GM21390 (cell line): Measurements from ENCODE around the gene COQ10A.

Experiments used
- ATAC-seq: cut with Tn5 transposase; IDR thresholded peaks from one replicate; pipeline ENCODE4 v1.9.1; 2021; ENCODE audit not compliant: unreplicated experiment

Gene COQ10A

DNA sequence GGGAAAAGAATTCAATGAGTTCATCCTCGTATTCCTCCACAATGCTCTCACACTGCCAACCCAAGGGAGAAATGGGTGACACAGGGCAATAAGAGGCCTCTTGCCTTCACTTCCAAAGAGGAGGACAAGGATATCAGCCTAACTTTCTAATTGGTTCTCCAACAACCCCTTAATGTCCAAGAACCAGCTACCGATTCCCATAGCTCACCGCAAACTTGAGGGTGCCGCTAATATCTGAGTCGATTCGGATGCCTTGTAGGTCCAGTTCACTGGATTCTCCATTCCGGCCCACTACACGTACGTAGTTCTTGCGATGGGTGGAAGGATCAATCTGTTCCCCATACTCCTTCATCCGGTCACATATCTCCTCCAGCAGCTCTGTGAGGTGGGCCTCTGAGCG is 44.3 kb downstream of the COQ10A start:
- no peak for ATAC-seq

DNA sequence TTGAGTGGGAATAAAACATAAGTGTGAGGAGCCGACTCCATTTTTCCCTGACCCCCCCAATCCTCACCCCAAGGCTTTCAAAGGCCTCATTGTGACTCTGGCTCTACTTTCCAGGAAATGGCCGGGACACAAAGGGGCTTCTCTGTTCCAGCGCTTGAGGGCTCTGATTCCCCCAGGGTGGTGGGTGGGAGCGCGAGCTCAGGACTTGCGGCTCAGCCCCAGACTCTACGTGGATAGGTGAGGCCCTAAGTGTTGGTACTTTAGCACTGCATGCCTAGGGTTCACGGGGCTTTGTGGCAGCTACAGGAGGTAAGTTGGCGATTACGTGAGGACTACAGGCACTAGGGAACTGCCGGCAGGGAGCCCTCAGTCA is 48.5 kb downstream of the COQ10A start:
- no peak for ATAC-seq

DNA sequence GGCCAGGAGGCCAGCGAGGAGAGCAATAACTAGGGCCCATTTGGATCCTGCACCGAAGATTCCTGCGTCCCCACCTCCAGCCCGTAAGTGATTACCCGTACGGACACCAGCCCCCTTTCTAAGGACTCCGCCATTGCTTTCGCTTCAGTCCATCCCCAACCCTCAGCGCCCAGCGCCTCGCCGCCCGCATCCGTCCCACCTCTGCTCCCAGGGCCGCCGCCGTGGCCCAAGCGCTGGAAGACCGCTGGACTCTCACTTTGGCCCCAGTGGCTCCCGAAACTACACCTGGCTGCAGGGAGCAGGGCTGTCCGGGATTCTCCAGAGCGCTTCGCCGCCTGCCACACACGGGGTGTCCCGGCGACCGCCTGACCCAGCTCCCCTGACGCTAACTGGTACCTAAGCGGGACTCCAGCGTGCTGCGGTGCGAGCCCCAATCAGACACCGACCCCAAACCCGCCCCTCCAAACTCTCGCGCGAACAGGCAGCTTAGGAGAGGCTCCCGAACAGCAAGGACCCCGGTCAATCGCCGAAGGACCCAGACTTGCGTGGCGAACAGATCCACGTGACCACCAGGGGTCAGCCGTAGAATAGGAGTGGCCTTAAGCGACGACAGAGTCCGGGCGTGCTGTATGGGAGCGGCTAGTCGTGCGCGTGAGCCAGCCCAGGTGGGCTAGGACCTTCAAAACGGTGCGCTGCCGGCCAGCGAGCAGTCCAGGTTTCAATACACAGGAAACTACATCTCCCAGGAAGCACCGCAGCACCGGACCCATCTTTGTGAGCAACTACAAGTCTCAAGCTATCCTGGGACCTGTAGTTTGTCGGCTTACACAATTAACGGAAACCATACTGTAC is 49.1 kb downstream of the COQ10A start, which contains the start of gene CNPY2:
CNPY2 (minus strand) TSS at position 367 of the 852 bp plus-strand sequence. CDS start 771 bp downstream, outside the sequence.
- ATAC-seq, result peak; percentile 94

DNA sequence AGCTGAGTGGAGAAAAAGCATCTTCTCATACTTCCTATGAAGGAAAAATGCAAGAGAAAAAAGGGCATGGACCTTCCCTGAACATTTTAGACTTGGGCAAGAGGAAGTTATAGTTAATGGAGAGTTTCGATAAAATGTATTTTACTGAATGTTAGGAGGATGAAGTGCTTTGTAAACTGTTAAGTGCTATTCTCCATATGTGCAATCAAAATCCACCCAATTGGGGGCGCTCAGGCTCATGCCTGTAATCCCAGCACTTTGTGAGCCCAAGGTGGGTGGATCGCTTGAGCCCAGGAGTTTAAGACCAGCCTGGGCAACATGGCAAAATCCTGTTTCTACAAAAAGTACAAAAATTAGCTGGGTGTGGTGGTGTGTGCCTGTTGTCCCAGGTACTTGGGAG is 50.9 kb downstream of the COQ10A start:
- ATAC-seq, result no peak
